Mesothelial cell of epicardium (in vitro differentiated cells): ENCODE data around the gene FILIP1. TPM values are rescaled to one million over a fixed set of nuclear protein-coding genes. Genes with fewer than 3 reads are reported as not detected.

Source experiments
- DNase-seq, 2 experiments: peaks; one replicate each; pipeline ENCODE4 v3.0.0; 2021; ENCODE audit warnings: low spot score in 2 of 2; ENCODE audit not compliant: unreplicated experiment in 2 of 2
- H3K27ac Mint-ChIP-seq: 2 replicates; pipeline ENCODE4 v1.8.0; 2021; ENCODE audit warnings: mixed read lengths
- H3K27me3 Mint-ChIP-seq: 2 replicates; pipeline ENCODE4 v1.8.0; 2021; ENCODE audit warnings: low read depth, mixed read lengths
- H3K36me3 Mint-ChIP-seq: 2 replicates; pipeline ENCODE4 v1.8.0; 2021; ENCODE audit warnings: mixed read lengths
- H3K4me1 Mint-ChIP-seq: 2 replicates; pipeline ENCODE4 v1.8.0; 2021; ENCODE audit warnings: mixed read lengths
- H3K4me3 Mint-ChIP-seq: 2 replicates; pipeline ENCODE4 v1.8.0; 2021; ENCODE audit warnings: mild to moderate bottlenecking, moderate library complexity, mixed read lengths
- H3K9me3 Mint-ChIP-seq: 2 replicates; pipeline ENCODE4 v1.8.0; 2021; ENCODE audit warnings: mixed read lengths
- CTCF ChIP-seq: fragments of 200-600 bp; sonication (generic); IDR thresholded peaks from one replicate; pipeline ENCODE4 v1.5.0; 2021; ENCODE audit warnings: antibody characterized with exemption; ENCODE audit not compliant: unreplicated experiment
- total RNA-seq: library from RNA; stranded (reverse); gene quantifications from 3 replicates; pipeline ENCODE4 v1.2.1, GENCODE V29; 2021

The FILIP1 gene
- total RNA-seq, 1 donor from 2014 or later: 11.3 TPM

- H3K9me3 Mint-ChIP-seq: no peaks in the 10 kb centered on the region
- peaks cover 41% of the 10 kb centered on the region for H3K4me1 Mint-ChIP-seq
- no peaks in the 10 kb centered on the region for H3K27me3 Mint-ChIP-seq
- no peak for TF ChIP-seq CTCF
- H3K36me3 Mint-ChIP-seq: peaks cover 11% of the 10 kb centered on the region
- no peak overlapping the region for H3K4me3 Mint-ChIP-seq
- DNase-seq: no peak
- H3K27ac Mint-ChIP-seq: peak overlapping the region; percentile 86
These were observed 214.2 kb downstream of the FILIP1 start for GRCh38 chr6:75279418-75279817.

GRCh38 chr6:75278474-75279077 lies 215.0 kb downstream of the FILIP1 start:
- H3K27ac Mint-ChIP-seq: peak overlapping the region; percentile 30
- H3K4me3 Mint-ChIP-seq: no peak overlapping the region
- H3K27me3 Mint-ChIP-seq: no peaks in the 10 kb centered on the region
- DNase-seq: no peak
- H3K9me3 Mint-ChIP-seq: no peaks in the 10 kb centered on the region
- H3K36me3 Mint-ChIP-seq: peaks cover 20% of the 10 kb centered on the region
- TF ChIP-seq CTCF: no peak
- H3K4me1 Mint-ChIP-seq: peaks cover 47% of the 10 kb centered on the region

- Mint-ChIP-seq H3K4me3 (no peak overlapping the region), H3K27me3 (no peaks in the 10 kb centered on the region), H3K27ac (no peak overlapping the region), H3K4me1 (peaks cover 30% of the 10 kb centered on the region), H3K9me3 (peaks cover 24% of the 10 kb centered on the region), H3K36me3 (peaks cover 49% of the 10 kb centered on the region)
- DNase-seq: no peak
- TF ChIP-seq CTCF: no peak
These were observed 218.5 kb downstream of the FILIP1 start for GRCh38 chr6:75275067-75275466.

- peaks cover 14% of the 10 kb centered on the region for H3K4me1 Mint-ChIP-seq
- no peak overlapping the region for H3K27ac Mint-ChIP-seq
These were observed 220.6 kb downstream of the FILIP1 start for GRCh38 chr6:75273009-75273408.

GRCh38 chr6:75272145-75272840 lies 221.3 kb downstream of the FILIP1 start:
- H3K36me3 Mint-ChIP-seq: peaks cover 51% of the 10 kb centered on the region
- peaks cover 19% of the 10 kb centered on the region for H3K4me1 Mint-ChIP-seq
- H3K27ac Mint-ChIP-seq: no peak overlapping the region

More at GRCh38 chr6:75273009-75273408, 220.6 kb downstream of the FILIP1 start:
- DNase-seq: no peak
- H3K4me3 Mint-ChIP-seq: no peak overlapping the region
- no peak for TF ChIP-seq CTCF
- H3K9me3 Mint-ChIP-seq: peaks cover 26% of the 10 kb centered on the region
- peaks cover 51% of the 10 kb centered on the region for H3K36me3 Mint-ChIP-seq
- no peaks in the 10 kb centered on the region for H3K27me3 Mint-ChIP-seq

More at GRCh38 chr6:75272145-75272840, 221.3 kb downstream of the FILIP1 start:
- Mint-ChIP-seq H3K4me3 (no peak overlapping the region), H3K9me3 (peaks cover 26% of the 10 kb centered on the region), H3K27me3 (no peaks in the 10 kb centered on the region)
- TF ChIP-seq CTCF: no peak
- DNase-seq: no peak
